HG03469 (cell line): ENCODE data around the gene ATG10.
A peak's percentile ranks its signal among the peaks of the same experiment; 100 is the strongest.
"Not testable (repeated sequence)": the region's sequence is repeated elsewhere in the genome, so short reads cannot be mapped to it uniquely, and the experiment has no call there.

ENCODE experiments used
- ATAC-seq: cut with Tn5 transposase; IDR thresholded peaks from one replicate; pipeline ENCODE4 v1.9.1; 2021; ENCODE audit warnings: mild to moderate bottlenecking, moderate library complexity, moderate number of reproducible peaks; ENCODE audit not compliant: unreplicated experiment

Gene ATG10

DNA sequence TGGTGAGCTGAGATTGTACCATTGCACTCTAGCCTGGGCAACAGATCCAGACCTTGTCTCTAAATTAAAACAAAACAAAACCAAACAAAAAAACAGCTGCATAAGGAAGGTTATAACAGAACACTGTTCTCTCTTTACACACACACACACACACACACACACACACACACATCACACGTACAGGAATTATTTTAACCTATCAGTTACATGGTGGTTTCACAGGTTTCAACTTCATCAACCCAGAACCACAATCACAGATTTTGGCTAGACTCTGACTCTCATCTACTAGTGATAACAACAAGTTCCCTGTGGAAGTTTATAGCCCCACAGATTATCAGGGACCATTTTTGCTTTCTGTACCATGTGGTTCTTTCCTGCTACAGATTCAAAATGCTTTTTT lies 246.1 kb downstream of the ATG10 start:
- no peak for ATAC-seq

DNA sequence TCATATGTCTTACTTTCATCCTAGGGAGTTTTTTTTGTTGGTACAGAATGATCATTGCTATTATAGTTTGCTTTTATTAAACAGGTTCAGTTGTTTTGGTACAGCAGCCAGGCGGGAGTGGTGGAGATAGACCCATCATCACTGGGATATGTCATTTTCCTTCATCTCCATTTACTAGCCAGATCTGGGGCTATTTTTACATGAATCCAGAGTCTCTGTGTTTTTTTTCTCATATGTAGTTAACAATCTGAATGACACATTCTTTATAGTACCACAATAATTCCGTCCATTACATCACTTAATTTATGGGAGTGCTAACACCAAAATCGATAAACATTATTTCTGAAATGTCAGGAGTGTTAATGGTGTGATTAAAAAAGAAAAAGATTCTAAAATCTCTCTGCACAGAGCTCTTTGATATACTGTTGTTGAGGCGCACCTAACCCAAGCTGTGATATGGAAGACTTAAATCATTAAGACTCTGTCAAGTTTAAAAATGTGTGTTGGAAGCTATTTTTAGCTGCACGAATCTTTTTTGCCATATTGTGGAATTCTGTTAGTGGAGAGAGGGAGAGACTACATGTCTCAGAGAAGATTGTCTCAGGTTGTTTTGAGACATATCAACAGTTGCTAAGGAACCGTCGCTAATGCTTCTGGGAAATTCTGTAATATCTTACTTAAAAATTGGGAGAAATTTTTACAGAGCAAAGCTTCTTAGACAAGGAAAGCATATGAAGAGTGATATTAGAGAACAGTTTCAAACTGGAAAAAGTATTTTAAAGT lies 246.7 kb downstream of the ATG10 start:
- no peak for ATAC-seq

- no peak for ATAC-seq
Observed at GRCh38 chr5:82221020-82221419, 249.2 kb downstream of the ATG10 start.

DNA sequence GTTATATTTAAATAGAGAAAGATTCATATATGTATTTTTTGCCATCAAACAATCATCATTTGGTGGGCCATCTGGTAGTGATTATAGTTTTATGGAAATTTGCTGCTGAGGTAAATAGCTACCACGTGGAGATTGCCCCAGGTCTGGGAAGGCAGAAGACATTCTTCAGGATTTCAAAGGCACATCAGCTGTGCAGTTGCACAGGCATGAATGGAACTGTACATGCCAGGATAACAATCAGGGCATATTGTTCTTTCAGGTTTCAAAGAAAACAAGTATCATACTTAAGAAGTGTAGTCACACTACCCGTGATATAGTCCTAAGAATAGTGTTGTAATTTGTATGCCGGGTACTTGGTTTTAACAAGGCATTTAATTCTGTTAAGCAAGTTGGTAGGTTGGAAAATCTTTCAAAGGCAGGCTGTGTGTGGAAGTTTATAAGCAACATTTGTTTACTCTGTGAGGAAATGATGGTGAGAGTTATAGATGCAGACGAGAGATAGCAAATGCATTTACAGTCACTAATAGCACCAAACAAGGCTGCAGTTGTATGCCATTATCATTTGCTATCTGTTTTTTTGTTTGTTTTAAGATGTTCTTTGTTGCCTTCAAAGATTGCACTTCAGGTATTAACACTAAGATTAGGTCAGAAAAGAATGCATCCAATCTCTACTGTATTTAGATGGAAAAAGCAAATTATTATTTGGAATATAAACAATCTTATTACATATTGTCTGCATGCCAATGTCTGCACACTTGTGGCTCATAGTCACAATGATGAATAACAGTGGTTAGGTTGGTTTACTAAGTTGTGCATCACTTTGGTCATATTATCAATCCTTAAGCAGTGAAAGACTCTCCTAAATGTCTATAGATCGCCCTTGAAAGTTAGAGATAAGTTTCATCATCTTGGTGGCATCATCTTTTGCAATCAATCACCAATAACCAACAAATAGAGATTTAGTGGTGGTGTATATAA lies 251.1 kb downstream of the ATG10 start:
- no peak for ATAC-seq

DNA sequence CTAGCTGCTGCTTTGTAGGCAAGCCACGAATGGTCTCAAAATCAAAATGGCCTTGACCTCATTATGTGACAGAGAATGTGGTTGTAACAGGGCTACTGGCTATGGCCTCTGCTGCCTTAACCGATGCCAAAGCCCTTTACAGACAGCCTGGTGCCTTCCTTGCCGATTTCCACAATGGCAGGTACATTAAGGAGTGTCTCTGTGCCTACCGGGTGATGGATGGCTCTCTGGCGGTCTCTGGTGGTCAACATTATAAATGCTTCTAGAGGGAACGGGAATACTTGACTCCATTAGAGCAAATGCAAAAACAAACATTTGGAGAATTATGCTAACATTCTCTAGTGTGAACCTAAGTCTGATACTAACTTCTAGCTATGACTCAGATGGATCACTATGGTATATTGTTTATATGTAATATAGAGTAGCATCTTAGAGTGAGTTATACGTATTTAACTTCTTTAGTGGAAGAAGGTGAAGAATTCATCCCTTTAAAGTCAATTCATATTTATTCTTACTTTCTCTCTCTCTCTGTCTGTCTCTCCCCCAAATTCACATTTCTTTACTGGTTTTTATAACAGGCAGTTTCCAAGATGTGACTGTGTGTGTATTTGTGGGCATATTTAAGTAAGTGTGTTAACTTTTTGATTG lies 253.8 kb downstream of the ATG10 start:
- ATAC-seq: peak; percentile 58

- no peak for ATAC-seq
Observed at GRCh38 chr5:82234885-82235284, 263.1 kb downstream of the ATG10 start.

DNA sequence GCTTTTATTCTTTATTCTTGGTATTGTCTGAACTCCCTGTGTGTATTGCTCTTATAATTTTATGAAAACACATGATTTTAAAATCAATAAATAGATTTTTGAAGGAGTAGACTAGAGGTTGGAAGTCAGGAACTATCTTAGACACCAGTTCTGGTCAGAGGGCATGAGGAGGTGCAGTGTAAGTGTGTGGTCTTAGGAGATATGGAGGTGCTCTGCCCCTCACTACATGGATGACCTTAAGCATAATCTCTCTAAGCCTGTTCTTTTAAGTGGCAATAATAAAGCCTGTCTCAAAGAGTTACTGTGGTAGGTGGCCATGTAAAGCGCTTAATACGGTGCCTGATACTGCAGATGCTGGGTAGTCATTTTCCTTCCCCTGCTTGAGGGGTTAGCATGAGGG lies 272.3 kb downstream of the ATG10 start:
- no peak for ATAC-seq

DNA sequence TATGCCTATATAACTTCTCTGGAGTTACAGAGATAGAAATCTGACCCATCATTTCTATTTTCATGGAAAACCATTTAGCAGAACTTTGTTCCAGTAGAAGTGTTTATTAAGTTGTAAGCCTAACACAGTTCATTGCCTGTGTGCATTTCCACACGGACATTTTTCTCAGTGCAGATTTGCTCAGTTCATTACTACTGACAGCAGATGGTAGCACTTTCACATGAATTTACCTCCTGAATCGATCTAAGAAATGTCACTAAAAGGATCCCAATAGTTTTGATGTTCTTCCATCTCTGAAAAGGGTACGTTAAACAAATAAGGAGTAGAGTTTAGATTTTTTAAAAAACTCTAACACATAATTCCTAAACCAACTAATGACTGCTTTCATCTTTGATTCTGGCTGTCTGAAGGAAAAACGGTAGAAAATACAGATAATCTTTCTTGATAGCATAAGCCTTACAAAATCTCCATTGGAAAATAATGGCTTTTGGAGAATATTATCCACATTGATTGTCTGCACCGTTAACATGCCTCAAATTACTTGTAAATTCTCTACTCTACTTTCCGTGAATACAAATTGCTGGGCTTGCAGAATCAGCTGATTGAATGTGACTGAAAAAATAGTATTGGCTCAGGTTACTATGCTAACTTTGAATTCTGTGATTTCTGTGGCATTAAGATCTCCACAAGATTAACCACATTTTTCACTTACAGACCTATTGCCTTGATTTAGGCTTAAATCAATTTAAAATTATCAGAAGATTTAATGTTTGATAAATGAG lies 273.2 kb downstream of the ATG10 start:
- no peak for ATAC-seq

DNA sequence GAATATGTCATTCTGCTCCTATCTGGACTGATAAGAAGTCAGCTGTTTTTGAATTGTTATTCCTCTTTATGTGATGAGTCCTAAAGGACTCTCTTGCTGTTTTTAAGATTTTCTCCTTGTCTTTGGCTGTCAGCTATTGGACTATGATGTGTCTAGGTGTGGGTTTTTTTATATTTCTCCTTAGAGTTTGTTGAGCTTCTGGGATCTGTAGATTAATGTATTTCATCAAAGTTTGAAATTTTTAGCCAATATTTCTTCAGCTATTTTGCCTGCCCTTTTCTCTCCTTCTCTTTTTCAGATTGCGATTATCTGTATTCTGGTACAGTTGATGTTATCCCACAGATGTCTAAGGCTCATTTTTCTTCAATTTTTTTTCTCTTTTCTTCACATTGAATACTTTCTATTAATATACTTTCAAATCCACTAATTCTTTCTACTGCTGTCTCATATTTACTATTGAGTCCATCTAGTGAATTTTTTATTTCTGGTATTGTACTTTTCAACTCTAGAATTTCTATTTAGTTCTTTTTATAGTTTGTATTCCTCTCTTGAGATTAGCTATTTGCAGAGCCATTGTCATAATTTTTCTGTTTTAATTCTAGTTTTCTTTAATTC lies 275.2 kb downstream of the ATG10 start:
- no peak for ATAC-seq

DNA sequence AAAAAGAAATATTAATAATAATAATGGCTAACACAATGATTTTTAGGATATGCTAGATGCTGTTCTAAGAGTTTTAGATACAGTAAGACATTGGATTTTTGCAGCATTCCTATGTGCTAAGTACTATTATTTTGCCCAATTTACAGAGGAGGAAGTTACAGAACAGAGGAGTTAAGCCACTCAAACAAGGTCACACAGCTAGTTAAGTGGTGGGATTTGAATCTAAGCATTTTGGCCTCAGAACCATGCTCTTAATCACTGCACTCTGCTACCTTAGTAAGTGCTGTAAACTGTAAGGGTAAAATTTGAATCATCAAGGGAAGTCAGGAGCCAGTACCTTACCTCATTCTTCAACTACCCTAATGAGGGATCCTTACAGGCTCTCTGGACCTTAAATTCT lies 280.9 kb downstream of the ATG10 start:
- ATAC-seq: no peak

DNA sequence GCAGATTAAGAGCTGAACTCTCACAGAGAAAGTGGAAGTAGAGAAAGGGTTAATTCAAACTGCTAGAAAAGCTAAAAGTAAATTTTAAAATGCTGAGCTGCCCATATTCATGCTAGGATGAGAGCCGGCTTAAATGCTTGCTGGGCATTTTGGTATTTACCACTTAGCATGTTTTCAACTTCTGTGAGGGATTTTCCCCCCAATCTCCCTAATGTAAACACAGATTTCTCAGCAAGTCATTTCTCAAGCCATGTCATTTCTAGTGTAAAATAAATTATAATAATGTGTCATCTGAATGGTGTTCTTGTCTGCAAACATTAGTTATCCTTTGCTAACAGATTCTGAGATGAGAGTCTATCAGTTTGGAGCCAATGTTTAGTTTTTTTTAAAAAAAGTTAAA lies 284.0 kb downstream of the ATG10 start:
- no peak for ATAC-seq

GRCh38 chr5:82257247-82257646 lies 285.4 kb downstream of the ATG10 start:
- no peak for ATAC-seq

DNA sequence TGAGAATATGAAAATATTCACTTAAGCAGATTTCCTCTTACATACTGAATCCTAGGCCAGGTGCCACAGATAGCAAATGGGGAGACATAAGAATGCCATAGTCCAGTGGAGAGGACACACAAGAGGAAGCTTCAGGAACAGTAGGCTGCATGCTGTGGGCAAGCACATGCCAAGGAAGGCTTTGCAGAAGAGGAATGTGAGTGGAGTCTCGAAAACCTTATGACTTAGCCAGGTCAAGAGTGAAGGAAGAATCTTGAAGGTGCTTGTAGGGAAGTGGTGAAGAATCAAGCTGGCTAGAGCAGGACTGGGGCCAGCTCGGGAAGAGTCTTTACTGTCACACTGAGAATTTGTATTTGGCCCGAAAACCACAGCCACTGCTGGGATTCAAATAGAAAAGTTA lies 285.9 kb downstream of the ATG10 start:
- no peak for ATAC-seq

- no peak for ATAC-seq
Observed at GRCh38 chr5:82259172-82259800, 287.5 kb downstream of the ATG10 start.

- ATAC-seq: no peak
Observed at GRCh38 chr5:82265047-82265446, 293.2 kb downstream of the ATG10 start.

DNA sequence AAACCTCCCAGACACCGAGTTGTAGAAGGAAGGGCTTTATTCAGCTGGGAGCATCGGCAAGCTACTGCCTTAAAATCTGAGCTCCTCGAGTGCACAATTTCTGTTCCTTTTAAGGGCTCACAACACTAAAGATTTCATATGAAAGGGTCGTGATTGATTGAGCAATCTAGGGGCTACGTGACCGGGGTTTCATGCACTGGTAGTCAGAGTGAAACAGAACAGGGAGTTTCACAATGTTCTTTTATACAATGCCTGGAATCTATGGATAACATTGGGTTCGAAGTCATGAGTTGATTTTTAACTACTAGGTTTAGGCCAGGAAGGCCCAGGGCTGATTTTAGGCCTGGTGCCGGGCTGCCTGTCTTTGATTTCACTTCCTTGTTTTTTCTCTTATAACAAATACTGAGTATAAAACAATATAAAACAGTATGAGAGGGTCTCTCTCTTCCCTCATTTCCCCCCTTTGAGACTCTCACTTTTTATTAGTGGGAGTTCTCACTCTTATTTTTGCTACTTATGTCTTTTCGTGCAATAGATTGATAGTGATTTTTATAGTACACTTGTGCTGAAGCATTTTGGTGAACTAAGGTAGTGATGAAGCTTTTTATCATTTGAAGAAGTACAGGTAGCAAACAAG lies 295.6 kb downstream of the ATG10 start:
- not testable (repeated sequence) for ATAC-seq

GRCh38 chr5:82269363-82269762 lies 297.5 kb downstream of the ATG10 start:
- ATAC-seq: not testable (repeated sequence)

DNA sequence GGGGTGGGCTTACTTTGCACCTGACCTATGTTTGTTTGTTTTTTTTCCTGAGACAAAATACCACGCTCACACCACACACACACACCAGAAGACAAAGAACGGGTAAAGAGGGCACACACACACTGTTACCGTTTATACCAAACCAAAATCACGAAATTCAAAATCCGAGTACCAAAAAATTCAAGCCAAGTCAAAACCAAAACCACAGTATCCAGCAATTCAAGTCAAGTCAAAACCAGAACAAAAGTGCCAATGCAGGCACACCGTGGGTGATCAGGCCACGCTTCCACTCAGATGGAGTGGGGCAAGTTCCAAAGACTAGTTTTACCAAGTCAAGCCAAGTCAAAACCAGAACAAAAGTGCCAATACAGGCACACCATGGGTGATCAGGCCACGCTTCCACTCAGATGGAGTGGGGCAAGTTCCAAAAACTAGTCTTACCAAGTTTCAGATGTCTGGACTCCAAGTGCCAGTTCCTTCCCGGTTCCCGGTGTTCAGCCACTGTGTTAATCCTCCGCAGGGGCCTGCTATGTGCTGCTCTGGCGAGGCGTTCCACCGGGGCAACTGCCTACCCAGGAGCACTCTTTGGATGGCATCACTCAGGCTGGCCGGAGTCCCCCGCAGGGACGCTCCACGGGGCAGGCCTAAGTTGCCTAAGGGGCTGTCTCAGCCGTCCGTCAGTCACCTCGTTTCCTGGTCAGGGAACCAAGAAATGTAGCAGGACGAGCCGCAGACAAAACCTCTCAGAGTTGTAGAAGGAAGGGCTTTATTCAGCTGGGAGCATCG lies 300.9 kb downstream of the ATG10 start:
- ATAC-seq: not testable (repeated sequence)
